ENCODE measurements around the gene GNB3.

The GNB3 gene

GRCh38 chr12:6849976-6850560 is 9.3 kb downstream of the GNB3 start:
- H3K27ac ChIP-seq (ENCODE audit: low read length), result peak overlapping the region; percentile 45; the same call in 1 of the 2 replicates

GRCh38 chr12:6850796-6851152 is 10.0 kb downstream of the GNB3 start:
- Histone ChIP-seq H4K20me1 (ENCODE audit: insufficient read depth, low read length) (no peaks in the 10 kb centered on the region), H3K9ac (ENCODE audit: low read length) (peak overlapping the region; percentile 79), H3K27me3 (ENCODE audit: low read depth, low read length) (no peaks in the 10 kb centered on the region), H2AFZ (ENCODE audit: low read depth, low read length) (no peak overlapping the region; the same call in 1 of the 2 replicates), H3K27ac (ENCODE audit: low read length) (peak overlapping the region; percentile 45), H3K79me2 (ENCODE audit: low read length) (peaks cover 40% of the 10 kb centered on the region), H3K4me3 (ENCODE audit: low read length) (peak overlapping the region; percentile 79), H3K36me3 (replicated peaks; ENCODE audit: low read depth, low read length) (peaks cover 33% of the 10 kb centered on the region), H3K9me3 (ENCODE audit: insufficient read depth, low read length) (no peaks in the 10 kb centered on the region), H3K4me1 (ENCODE audit: low read length) (peaks cover 33% of the 10 kb centered on the region), H3K4me2 (ENCODE audit: low read length) (peak overlapping the region; percentile 79)
- TF ChIP-seq EZH2phosphoT487 (IDR thresholded peaks at IDR 0.05; ENCODE audit: low read depth) (no peak), CTCF (IDR thresholded peaks at IDR 0.05; ENCODE audit: low read depth, low read length) (no peak)

More at GRCh38 chr12:6849976-6850560, 9.3 kb downstream of the GNB3 start:
- H3K9ac ChIP-seq (ENCODE audit: low read length), result peak overlapping the region; percentile 79
- peak overlapping the region; percentile 79 for H3K4me2 ChIP-seq (ENCODE audit: low read length)
- H3K36me3 ChIP-seq (replicated peaks; ENCODE audit: low read depth, low read length), result peaks cover 36% of the 10 kb centered on the region
- no peak overlapping the region for H2AFZ ChIP-seq (ENCODE audit: low read depth, low read length)
- H3K27me3 ChIP-seq (ENCODE audit: low read depth, low read length), result no peaks in the 10 kb centered on the region
- no peak for TF ChIP-seq CTCF (IDR thresholded peaks at IDR 0.05; ENCODE audit: low read depth, low read length)
- TF ChIP-seq EZH2phosphoT487 (IDR thresholded peaks at IDR 0.05; ENCODE audit: low read depth), result no peak
- H3K4me1 ChIP-seq (ENCODE audit: low read length), result peaks cover 33% of the 10 kb centered on the region
- H4K20me1 ChIP-seq (ENCODE audit: insufficient read depth, low read length), result no peaks in the 10 kb centered on the region
- peaks cover 39% of the 10 kb centered on the region for H3K79me2 ChIP-seq (ENCODE audit: low read length)
- peak overlapping the region; percentile 79 for H3K4me3 ChIP-seq (ENCODE audit: low read length)
- H3K9me3 ChIP-seq (ENCODE audit: insufficient read depth, low read length), result no peaks in the 10 kb centered on the region

- peak within 1 kb of the TSS; percentile 79 for H3K4me3 ChIP-seq (ENCODE audit: low read length)
- H3K79me2 ChIP-seq (ENCODE audit: low read length), result peaks cover 40% of the 10 kb centered on the region
- H3K27ac ChIP-seq (ENCODE audit: low read length), result peak within 1 kb of the TSS; percentile 70
- no peaks in the 10 kb centered on the region for H3K27me3 ChIP-seq (ENCODE audit: low read depth, low read length)
- H3K9ac ChIP-seq (ENCODE audit: low read length), result peak within 1 kb of the TSS; percentile 79
- H3K36me3 ChIP-seq (replicated peaks; ENCODE audit: low read depth, low read length), result peaks cover 30% of the 10 kb centered on the region
- H2AFZ ChIP-seq (ENCODE audit: low read depth, low read length), result peak within 1 kb of the TSS; percentile 61; the same call in 1 of the 2 replicates
- peak within 1 kb of the TSS; percentile 82 for H3K4me2 ChIP-seq (ENCODE audit: low read length)
- peaks cover 33% of the 10 kb centered on the region for H3K4me1 ChIP-seq (ENCODE audit: low read length)
- H3K9me3 ChIP-seq (ENCODE audit: insufficient read depth, low read length), result no peaks in the 10 kb centered on the region
- H4K20me1 ChIP-seq (ENCODE audit: insufficient read depth, low read length), result no peaks in the 10 kb centered on the region
- no peak for TF ChIP-seq EZH2phosphoT487 (IDR thresholded peaks at IDR 0.05; ENCODE audit: low read depth)
- no peak for TF ChIP-seq CTCF (IDR thresholded peaks at IDR 0.05; ENCODE audit: low read depth, low read length)
These were observed 10.6 kb downstream of the GNB3 start, which contains the start of gene CDCA3 for GRCh38 chr12:6851153-6851920. Gene CDCA3 (minus strand): TSS chr12:6851286. CDS start chr12:6850952, 334 bp downstream.

Measured in OCI-LY3 (cell line).